Panc1 (cell line): ENCODE measurements around the gene TMTC1.

Experiments used
- POLR2AphosphoS5 ChIP-seq: IDR thresholded peaks from 2 replicates; pipeline ENCODE4 v1.6.1; 2012; ENCODE audit warnings: mild to moderate bottlenecking, low read depth, low read length, moderate library complexity
- REST ChIP-seq, 2 experiments: IDR thresholded peaks; 2 replicates each; pipeline ENCODE4 v1.6.1; 2011 to 2012; ENCODE audit warnings: low read depth in 2 of 2, control low read depth in 1 of 2, low read length in 1 of 2, mild to moderate bottlenecking in 1 of 2, moderate library complexity in 1 of 2; ENCODE audit not compliant: insufficient read depth in 1 of 2
- TF ChIP-seq, protein P1 (sequence below): fragments of 450-650 bp; IDR thresholded peaks from 2 replicates; pipeline ENCODE4 v1.5.1; 2017; ENCODE audit warnings: mild to moderate bottlenecking

DNA sequence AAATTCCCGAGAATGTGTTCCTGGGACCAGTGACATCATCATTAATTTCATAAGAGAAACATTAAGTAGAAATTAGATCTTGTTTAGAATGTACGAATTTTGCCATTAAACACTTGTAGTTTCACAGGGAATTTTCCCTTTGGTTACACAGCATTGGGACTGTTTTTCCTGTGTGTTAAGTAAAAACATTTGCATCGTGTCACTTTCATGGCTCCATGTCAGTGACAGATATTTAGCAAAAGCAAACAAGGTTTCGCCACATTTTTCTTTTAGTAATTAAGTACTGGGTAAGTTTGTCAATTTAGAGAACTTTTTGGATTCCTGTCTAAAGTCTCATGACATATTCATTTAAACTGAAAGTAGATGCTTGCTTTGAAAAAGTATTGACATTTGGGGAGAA, 240.7 kb downstream of the TMTC1 start:
- TF ChIP-seq POLR2AphosphoS5 (no peak), REST (IDR thresholded peaks at IDR 0.05; ENCODE audit: insufficient read depth in 1 of 2, low read depth in 2 of 2, low read length in 1 of 2) (no peak)
- TF ChIP-seq, protein P1, sequence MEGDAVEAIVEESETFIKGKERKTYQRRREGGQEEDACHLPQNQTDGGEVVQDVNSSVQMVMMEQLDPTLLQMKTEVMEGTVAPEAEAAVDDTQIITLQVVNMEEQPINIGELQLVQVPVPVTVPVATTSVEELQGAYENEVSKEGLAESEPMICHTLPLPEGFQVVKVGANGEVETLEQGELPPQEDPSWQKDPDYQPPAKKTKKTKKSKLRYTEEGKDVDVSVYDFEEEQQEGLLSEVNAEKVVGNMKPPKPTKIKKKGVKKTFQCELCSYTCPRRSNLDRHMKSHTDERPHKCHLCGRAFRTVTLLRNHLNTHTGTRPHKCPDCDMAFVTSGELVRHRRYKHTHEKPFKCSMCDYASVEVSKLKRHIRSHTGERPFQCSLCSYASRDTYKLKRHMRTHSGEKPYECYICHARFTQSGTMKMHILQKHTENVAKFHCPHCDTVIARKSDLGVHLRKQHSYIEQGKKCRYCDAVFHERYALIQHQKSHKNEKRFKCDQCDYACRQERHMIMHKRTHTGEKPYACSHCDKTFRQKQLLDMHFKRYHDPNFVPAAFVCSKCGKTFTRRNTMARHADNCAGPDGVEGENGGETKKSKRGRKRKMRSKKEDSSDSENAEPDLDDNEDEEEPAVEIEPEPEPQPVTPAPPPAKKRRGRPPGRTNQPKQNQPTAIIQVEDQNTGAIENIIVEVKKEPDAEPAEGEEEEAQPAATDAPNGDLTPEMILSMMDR: no peak
